ENCODE measurements around the gene GNG7.

DNA sequence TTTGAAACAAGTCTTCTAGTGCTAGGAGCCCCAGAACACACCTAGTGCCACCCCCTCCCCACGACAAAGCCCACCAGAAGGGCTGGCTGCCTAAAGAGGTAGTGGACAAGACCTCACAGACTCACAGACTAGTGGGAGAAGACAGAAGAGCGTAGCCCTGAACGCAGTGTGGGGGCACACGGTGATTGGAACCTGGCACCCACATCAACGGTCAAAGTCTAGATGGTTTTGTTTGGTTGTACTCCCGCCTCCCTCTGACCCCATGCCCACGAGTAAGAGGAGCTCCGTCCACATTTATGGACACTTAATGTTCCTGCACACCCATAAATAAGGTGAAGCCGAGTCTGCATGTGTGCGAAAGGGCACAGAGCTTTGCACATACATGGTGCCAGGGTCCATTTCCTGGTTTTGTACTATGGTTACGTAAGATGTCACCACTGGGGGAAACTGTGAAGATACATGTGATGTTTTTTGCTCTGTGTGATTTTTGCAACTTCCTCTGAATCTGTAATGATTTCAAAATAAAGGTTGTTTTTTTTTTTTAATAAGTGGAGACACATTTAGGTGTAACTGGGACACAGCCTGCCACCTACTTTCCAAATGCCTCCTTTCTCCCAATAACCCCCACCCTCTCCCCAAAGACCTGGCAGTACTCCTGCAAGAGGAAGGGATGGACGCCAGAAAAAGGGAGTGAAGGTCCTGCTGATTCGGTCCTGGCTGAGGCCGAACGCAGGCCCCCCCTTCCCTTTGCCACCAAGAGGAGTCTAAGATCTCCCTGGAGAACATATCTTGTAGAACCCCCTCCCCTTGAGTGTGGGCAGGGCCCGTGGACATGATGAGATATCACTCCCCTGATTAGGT, 72.8 kb downstream of the GNG7 start:
- TF ChIP-seq, protein P1, sequence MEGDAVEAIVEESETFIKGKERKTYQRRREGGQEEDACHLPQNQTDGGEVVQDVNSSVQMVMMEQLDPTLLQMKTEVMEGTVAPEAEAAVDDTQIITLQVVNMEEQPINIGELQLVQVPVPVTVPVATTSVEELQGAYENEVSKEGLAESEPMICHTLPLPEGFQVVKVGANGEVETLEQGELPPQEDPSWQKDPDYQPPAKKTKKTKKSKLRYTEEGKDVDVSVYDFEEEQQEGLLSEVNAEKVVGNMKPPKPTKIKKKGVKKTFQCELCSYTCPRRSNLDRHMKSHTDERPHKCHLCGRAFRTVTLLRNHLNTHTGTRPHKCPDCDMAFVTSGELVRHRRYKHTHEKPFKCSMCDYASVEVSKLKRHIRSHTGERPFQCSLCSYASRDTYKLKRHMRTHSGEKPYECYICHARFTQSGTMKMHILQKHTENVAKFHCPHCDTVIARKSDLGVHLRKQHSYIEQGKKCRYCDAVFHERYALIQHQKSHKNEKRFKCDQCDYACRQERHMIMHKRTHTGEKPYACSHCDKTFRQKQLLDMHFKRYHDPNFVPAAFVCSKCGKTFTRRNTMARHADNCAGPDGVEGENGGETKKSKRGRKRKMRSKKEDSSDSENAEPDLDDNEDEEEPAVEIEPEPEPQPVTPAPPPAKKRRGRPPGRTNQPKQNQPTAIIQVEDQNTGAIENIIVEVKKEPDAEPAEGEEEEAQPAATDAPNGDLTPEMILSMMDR (IDR thresholded peaks at IDR 0.05; ENCODE audit: extremely low read depth in 1 of 2, insufficient read depth in 1 of 2, low read depth in 1 of 2, low read length in 2 of 2): no peak
- TF ChIP-seq EZH2 (IDR thresholded peaks at IDR 0.05; ENCODE audit: borderline replicate concordance, low read depth, low read length, severe bottlenecking): no peak
- no peak for TF ChIP-seq POLR2A (IDR thresholded peaks at IDR 0.05; ENCODE audit: low read depth, low read length)
- no peak for TF ChIP-seq GATA2 (IDR thresholded peaks at IDR 0.05; ENCODE audit: insufficient read depth, insufficient read length, low read depth, low read length)
- TF ChIP-seq POLR2AphosphoS5 (IDR thresholded peaks at IDR 0.05; ENCODE audit: insufficient read depth, low read depth, low read length): no peak
- TF ChIP-seq JUN (IDR thresholded peaks at IDR 0.05; ENCODE audit: borderline replicate concordance, insufficient read depth, insufficient read length, low read depth): no peak
- TF ChIP-seq MAX (IDR thresholded peaks at IDR 0.05; ENCODE audit: insufficient read depth, insufficient read length): no peak
- no peak for TF ChIP-seq MYC (IDR thresholded peaks at IDR 0.05; ENCODE audit: low read depth, low read length)

All from endothelial cell of umbilical vein (primary cell).